ENCODE data around the gene ZNF516.

Gene ZNF516

DNA sequence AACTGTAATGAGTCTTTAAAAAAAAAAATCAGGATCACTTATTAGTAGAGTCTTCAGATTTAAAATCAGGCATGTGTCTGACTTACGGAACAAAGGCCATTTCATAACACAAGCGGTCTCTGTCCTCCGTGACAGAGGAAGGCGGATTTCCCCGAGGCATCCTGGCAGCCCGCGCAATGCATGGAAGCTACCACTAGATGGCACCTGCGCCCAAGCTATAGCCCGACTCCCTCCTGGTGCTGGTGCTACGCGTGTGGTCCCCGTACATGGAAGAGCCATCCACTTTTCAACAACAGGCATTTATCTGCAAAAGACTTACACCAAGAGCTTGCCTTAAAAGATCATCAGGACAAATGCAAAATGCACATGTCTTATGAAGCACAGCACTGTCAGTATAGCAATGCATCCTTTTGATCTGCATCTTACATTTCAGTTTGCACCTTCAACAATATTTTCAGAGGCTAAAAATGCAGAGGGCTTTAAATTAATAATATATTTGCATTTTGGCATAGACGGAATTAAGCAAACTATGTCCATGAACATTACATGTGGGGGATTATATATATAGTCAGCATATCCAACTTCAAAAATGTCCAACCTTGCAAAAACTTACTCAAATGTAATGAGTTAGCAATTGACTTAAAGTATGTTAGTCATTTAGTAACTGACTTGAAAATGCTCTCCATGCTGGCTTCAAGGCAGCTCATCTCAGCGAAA lies 96.0 kb downstream of the ZNF516 start:
- TF ChIP-seq, protein P1, sequence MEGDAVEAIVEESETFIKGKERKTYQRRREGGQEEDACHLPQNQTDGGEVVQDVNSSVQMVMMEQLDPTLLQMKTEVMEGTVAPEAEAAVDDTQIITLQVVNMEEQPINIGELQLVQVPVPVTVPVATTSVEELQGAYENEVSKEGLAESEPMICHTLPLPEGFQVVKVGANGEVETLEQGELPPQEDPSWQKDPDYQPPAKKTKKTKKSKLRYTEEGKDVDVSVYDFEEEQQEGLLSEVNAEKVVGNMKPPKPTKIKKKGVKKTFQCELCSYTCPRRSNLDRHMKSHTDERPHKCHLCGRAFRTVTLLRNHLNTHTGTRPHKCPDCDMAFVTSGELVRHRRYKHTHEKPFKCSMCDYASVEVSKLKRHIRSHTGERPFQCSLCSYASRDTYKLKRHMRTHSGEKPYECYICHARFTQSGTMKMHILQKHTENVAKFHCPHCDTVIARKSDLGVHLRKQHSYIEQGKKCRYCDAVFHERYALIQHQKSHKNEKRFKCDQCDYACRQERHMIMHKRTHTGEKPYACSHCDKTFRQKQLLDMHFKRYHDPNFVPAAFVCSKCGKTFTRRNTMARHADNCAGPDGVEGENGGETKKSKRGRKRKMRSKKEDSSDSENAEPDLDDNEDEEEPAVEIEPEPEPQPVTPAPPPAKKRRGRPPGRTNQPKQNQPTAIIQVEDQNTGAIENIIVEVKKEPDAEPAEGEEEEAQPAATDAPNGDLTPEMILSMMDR (IDR thresholded peaks at IDR 0.05; ENCODE audit: low read depth, low read length, poor library complexity, severe bottlenecking): peak; percentile 93
- TF ChIP-seq EZH2phosphoT487 (IDR thresholded peaks at IDR 0.05; ENCODE audit: borderline replicate concordance, low read length): no peak
- H4K20me1 ChIP-seq (ENCODE audit: control insufficient read depth, insufficient read depth, low read depth, low read length): peaks cover 25% of the 10 kb centered on the region; the same call in 1 of the 2 replicates
- H3K27me3 ChIP-seq (ENCODE audit: control insufficient read depth, low read length): no peaks in the 10 kb centered on the region
- H3K4me1 ChIP-seq (ENCODE audit: control insufficient read depth, low read length): no peaks in the 10 kb centered on the region
- no peaks in the 10 kb centered on the region for H3K9me2 ChIP-seq (replicated peaks; ENCODE audit: control insufficient read depth, low read length)
- H3K9me3 ChIP-seq (ENCODE audit: control insufficient read depth, insufficient read depth, low read length): no peaks in the 10 kb centered on the region
- H3K4me2 ChIP-seq (ENCODE audit: low read length): no peak overlapping the region
- no peak overlapping the region for H3K27ac ChIP-seq (ENCODE audit: low read depth, low read length)
- no peaks in the 10 kb centered on the region for H3K36me3 ChIP-seq (ENCODE audit: control insufficient read depth, low read length)
- H3F3A ChIP-seq (ENCODE audit: control insufficient read depth, insufficient read depth): peaks cover 11% of the 10 kb centered on the region
- no peak overlapping the region for H3K4me3 ChIP-seq (ENCODE audit: low read length)
- H3K79me2 ChIP-seq (ENCODE audit: control insufficient read depth, low read length): peaks cover 71% of the 10 kb centered on the region

DNA sequence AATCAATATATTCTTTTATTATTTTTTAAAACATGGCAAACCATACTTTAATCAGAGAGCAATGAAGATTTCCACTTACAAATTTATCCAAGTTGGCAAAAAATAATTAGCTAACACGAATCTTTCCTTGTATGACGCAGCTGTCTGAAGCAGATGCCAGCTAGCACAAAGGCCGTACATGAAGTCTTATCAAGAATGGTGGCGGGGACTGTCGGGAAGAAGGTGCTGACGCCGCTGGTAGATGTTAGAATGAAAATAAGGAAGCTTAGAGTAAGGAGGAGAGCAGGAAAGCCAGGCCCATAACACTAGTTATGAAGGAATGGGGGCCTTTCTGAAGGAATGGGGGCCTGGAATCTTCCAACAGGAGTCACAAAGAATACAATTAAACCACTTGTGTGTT lies 96.7 kb downstream of the ZNF516 start:
- Histone ChIP-seq H3K27me3 (ENCODE audit: control insufficient read depth, low read length) (no peaks in the 10 kb centered on the region), H3K9me2 (replicated peaks; ENCODE audit: control insufficient read depth, low read length) (no peaks in the 10 kb centered on the region), H3K4me3 (ENCODE audit: low read length) (no peak overlapping the region), H3K36me3 (ENCODE audit: control insufficient read depth, low read length) (no peaks in the 10 kb centered on the region), H3F3A (ENCODE audit: control insufficient read depth, insufficient read depth) (peaks cover 11% of the 10 kb centered on the region), H3K4me2 (ENCODE audit: low read length) (no peak overlapping the region), H3K79me2 (ENCODE audit: control insufficient read depth, low read length) (peaks cover 66% of the 10 kb centered on the region), H3K27ac (ENCODE audit: low read depth, low read length) (no peak overlapping the region), H3K9me3 (ENCODE audit: control insufficient read depth, insufficient read depth, low read length) (no peaks in the 10 kb centered on the region), H4K20me1 (ENCODE audit: control insufficient read depth, insufficient read depth, low read depth, low read length) (peaks cover 23% of the 10 kb centered on the region; the same call in 1 of the 2 replicates), H3K4me1 (ENCODE audit: control insufficient read depth, low read length) (no peaks in the 10 kb centered on the region)
- TF ChIP-seq, protein P1 (IDR thresholded peaks at IDR 0.05; ENCODE audit: low read depth, low read length, poor library complexity, severe bottlenecking): no peak
- no peak for TF ChIP-seq EZH2phosphoT487 (IDR thresholded peaks at IDR 0.05; ENCODE audit: borderline replicate concordance, low read length)

DNA sequence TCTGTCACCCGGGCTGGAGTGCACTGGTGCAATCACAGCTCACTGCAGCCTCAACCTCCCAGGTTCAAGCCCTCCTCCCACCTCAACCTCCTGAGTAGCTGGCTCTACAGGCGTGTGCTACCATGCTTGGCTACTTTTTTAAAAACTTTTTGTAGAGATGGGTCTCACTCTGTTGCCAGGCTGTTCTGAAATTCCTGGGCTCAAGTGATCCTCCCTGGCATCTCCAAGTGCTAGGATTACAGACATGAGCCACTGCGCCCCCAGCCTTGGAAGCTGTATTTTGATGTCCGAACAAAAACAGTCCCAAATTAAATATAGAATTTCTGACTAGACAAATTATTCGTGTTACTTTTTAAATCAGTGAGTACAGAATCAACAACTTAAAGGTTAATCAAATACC lies 97.4 kb downstream of the ZNF516 start:
- Histone ChIP-seq H3K27me3 (ENCODE audit: control insufficient read depth, low read length) (no peaks in the 10 kb centered on the region), H3K4me2 (ENCODE audit: low read length) (no peak overlapping the region), H3F3A (ENCODE audit: control insufficient read depth, insufficient read depth) (peaks cover 11% of the 10 kb centered on the region), H4K20me1 (ENCODE audit: control insufficient read depth, insufficient read depth, low read depth, low read length) (peaks cover 17% of the 10 kb centered on the region; the same call in 1 of the 2 replicates), H3K27ac (ENCODE audit: low read depth, low read length) (no peak overlapping the region), H3K4me3 (ENCODE audit: low read length) (no peak overlapping the region), H3K9me2 (replicated peaks; ENCODE audit: control insufficient read depth, low read length) (no peaks in the 10 kb centered on the region), H3K9me3 (ENCODE audit: control insufficient read depth, insufficient read depth, low read length) (no peaks in the 10 kb centered on the region), H3K79me2 (ENCODE audit: control insufficient read depth, low read length) (peaks cover 61% of the 10 kb centered on the region), H3K4me1 (ENCODE audit: control insufficient read depth, low read length) (no peaks in the 10 kb centered on the region), H3K36me3 (ENCODE audit: control insufficient read depth, low read length) (no peaks in the 10 kb centered on the region)
- TF ChIP-seq, protein P1 (IDR thresholded peaks at IDR 0.05; ENCODE audit: low read depth, low read length, poor library complexity, severe bottlenecking): no peak
- TF ChIP-seq EZH2phosphoT487 (IDR thresholded peaks at IDR 0.05; ENCODE audit: borderline replicate concordance, low read length): no peak

Data from DOHH2 (cell line).